ENCODE results near the gene MPP3.
"Not testable (repeated sequence)": the region's sequence is repeated elsewhere in the genome, so short reads cannot be mapped to it uniquely, and the experiment has no call there.

Gene MPP3

DNA sequence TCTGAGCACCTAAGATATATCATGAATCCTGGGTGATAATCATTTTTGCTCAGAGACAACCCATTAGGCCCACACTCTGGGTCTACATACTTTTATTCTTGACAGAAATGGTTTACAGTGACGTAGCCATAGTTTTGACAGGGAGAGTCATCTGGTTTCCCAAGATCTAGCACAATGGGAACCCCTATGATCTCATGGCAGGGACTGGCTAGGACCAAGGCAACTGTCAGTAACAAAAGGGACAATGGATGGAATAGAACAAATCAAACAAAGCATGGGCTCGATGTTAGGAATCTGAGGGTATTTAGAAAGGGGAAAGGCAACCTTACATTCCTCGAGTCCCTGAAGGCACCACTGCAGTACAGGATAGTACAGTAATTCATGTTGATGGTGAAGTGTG is 32.2 kb downstream of the MPP3 start:
- no peaks in the 10 kb centered on the region for H3K79me2 ChIP-seq (ENCODE audit: insufficient read depth, low read length)
- no peak overlapping the region for H3K27ac ChIP-seq (ENCODE audit: low read depth, low read length)
- no peaks in the 10 kb centered on the region for H3K9me3 ChIP-seq (ENCODE audit: insufficient read depth, low read length)
- no peak overlapping the region for H2AFZ ChIP-seq (ENCODE audit: low read depth, low read length, severe bottlenecking)
- H3K4me3 ChIP-seq (ENCODE audit: insufficient read depth, low read length, poor library complexity, severe bottlenecking), result no peak overlapping the region
- no peak overlapping the region for H3K9ac ChIP-seq (ENCODE audit: low read length)
- H3K9me2 ChIP-seq (replicated peaks; ENCODE audit: insufficient read depth, low read length), result no peaks in the 10 kb centered on the region
- H3K27me3 ChIP-seq (ENCODE audit: low read length), result no peaks in the 10 kb centered on the region
- no peaks in the 10 kb centered on the region for H3K36me3 ChIP-seq (ENCODE audit: low read length)
- no peak overlapping the region for H3K4me2 ChIP-seq (ENCODE audit: low read depth, low read length, poor library complexity, severe bottlenecking)
- TF ChIP-seq CTCF (IDR thresholded peaks at IDR 0.05; ENCODE audit: insufficient read depth, low read length, poor library complexity, severe bottlenecking) (no peak), EZH2phosphoT487 (conservative IDR thresholded peaks at IDR 0.05; ENCODE audit: low read length) (no peak)
- H4K20me1 ChIP-seq (ENCODE audit: low read depth, low read length), result no peaks in the 10 kb centered on the region
- H3F3A ChIP-seq (ENCODE audit: insufficient read depth), result no peaks in the 10 kb centered on the region

DNA sequence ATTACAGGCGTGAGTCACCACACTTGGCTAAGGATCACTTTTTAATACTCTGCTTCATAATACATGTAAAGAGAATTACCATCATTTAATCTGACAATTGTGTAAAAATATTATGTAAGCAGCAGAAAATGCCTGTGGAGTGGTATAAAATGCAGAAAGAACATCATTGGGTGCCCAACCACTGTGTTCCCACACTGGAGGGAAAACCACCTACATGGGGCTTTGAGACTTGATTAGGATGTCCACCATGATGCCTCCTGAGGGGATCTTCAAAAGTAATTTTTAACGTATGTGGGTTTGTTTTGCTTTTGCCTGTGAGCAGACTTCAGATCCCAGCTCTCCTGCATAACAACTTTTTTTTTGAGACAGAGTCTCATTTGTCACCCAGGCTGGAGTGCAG is 33.9 kb downstream of the MPP3 start:
- H3K4me3 ChIP-seq (ENCODE audit: insufficient read depth, low read length, poor library complexity, severe bottlenecking), result no peak overlapping the region
- H3K9me3 ChIP-seq (ENCODE audit: insufficient read depth, low read length), result no peaks in the 10 kb centered on the region
- H3K79me2 ChIP-seq (ENCODE audit: insufficient read depth, low read length), result no peaks in the 10 kb centered on the region
- no peaks in the 10 kb centered on the region for H3K27me3 ChIP-seq (ENCODE audit: low read length)
- H3K9ac ChIP-seq (ENCODE audit: low read length), result no peak overlapping the region
- no peak overlapping the region for H2AFZ ChIP-seq (ENCODE audit: low read depth, low read length, severe bottlenecking)
- no peaks in the 10 kb centered on the region for H3K9me2 ChIP-seq (replicated peaks; ENCODE audit: insufficient read depth, low read length)
- no peaks in the 10 kb centered on the region for H3F3A ChIP-seq (ENCODE audit: insufficient read depth)
- TF ChIP-seq EZH2phosphoT487 (conservative IDR thresholded peaks at IDR 0.05; ENCODE audit: low read length) (no peak), CTCF (IDR thresholded peaks at IDR 0.05; ENCODE audit: insufficient read depth, low read length, poor library complexity, severe bottlenecking) (no peak)
- H3K27ac ChIP-seq (ENCODE audit: low read depth, low read length), result no peak overlapping the region
- H4K20me1 ChIP-seq (ENCODE audit: low read depth, low read length), result no peaks in the 10 kb centered on the region
- no peaks in the 10 kb centered on the region for H3K36me3 ChIP-seq (ENCODE audit: low read length)
- no peak overlapping the region for H3K4me2 ChIP-seq (ENCODE audit: low read depth, low read length, poor library complexity, severe bottlenecking)

DNA sequence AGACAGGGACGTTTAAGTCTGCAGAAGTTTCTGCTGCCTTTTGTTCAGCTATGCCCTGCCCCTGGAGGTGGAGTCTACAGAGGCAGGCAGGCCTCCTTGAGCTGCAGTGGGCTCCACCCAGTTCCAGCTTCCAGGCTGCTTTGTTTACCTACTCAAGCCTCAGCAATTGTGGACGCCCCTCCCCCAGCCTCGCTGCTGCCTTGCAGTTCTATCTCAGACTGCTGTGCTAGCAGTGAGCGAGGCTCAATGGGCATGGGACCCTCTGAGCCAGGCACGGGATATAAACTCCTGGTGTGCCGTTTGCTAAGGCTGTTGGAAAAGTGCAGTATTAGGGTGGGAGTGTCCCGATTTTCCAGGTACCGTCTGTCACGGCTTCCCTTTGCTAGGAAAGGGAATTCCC is 34.9 kb downstream of the MPP3 start:
- H3K9ac ChIP-seq (ENCODE audit: low read length); H3K27ac ChIP-seq (ENCODE audit: low read depth, low read length); H3K9me3 ChIP-seq (ENCODE audit: insufficient read depth, low read length); H2AFZ ChIP-seq (ENCODE audit: low read depth, low read length, severe bottlenecking); H3K9me2 ChIP-seq (replicated peaks; ENCODE audit: insufficient read depth, low read length); H3F3A ChIP-seq (ENCODE audit: insufficient read depth); H3K36me3 ChIP-seq (ENCODE audit: low read length); H3K79me2 ChIP-seq (ENCODE audit: insufficient read depth, low read length); H4K20me1 ChIP-seq (ENCODE audit: low read depth, low read length); H3K4me2 ChIP-seq (ENCODE audit: low read depth, low read length, poor library complexity, severe bottlenecking); H3K27me3 ChIP-seq (ENCODE audit: low read length); H3K4me3 ChIP-seq (ENCODE audit: insufficient read depth, low read length, poor library complexity, severe bottlenecking): not testable (repeated sequence)

GRCh38 chr17:43792668-43793067 is 40.3 kb downstream of the MPP3 start:
- not testable (repeated sequence) for H3K9me2 ChIP-seq (replicated peaks; ENCODE audit: insufficient read depth, low read length); H3F3A ChIP-seq (ENCODE audit: insufficient read depth); H3K9ac ChIP-seq (ENCODE audit: low read length); H3K9me3 ChIP-seq (ENCODE audit: insufficient read depth, low read length); H3K27me3 ChIP-seq (ENCODE audit: low read length); H3K27ac ChIP-seq (ENCODE audit: low read depth, low read length); H2AFZ ChIP-seq (ENCODE audit: low read depth, low read length, severe bottlenecking); H3K4me3 ChIP-seq (ENCODE audit: insufficient read depth, low read length, poor library complexity, severe bottlenecking); H3K36me3 ChIP-seq (ENCODE audit: low read length); H3K4me2 ChIP-seq (ENCODE audit: low read depth, low read length, poor library complexity, severe bottlenecking); H4K20me1 ChIP-seq (ENCODE audit: low read depth, low read length); H3K79me2 ChIP-seq (ENCODE audit: insufficient read depth, low read length)

Data from SU-DHL-6 (cell line).